HG03039 (cell line): ENCODE measurements around the gene TNFRSF18.

Source experiments
- ATAC-seq: cut with Tn5 transposase; IDR thresholded peaks from one replicate; pipeline ENCODE4 v1.9.1; 2021; ENCODE audit warnings: mild to moderate bottlenecking, moderate library complexity; ENCODE audit not compliant: unreplicated experiment

TNFRSF18 gene

GRCh38 chr1:1167398-1167821 lies 39.0 kb downstream of the TNFRSF18 start:
- ATAC-seq = no peak

- ATAC-seq = no peak
Observed at GRCh38 chr1:1166642-1167397, 39.6 kb downstream of the TNFRSF18 start.

- ATAC-seq = no peak
Observed at GRCh38 chr1:1165900-1166421, 40.4 kb downstream of the TNFRSF18 start.

- no peak for ATAC-seq
Observed at GRCh38 chr1:1165485-1165884, 40.9 kb downstream of the TNFRSF18 start.

- ATAC-seq = no peak
Observed at GRCh38 chr1:1164701-1165451, 41.5 kb downstream of the TNFRSF18 start.

- ATAC-seq = no peak
Observed at GRCh38 chr1:1164361-1164700, 42.1 kb downstream of the TNFRSF18 start.

- ATAC-seq = no peak
Observed at GRCh38 chr1:1163538-1164070, 42.8 kb downstream of the TNFRSF18 start.

- ATAC-seq = no peak
Observed at GRCh38 chr1:1162597-1163537, 43.5 kb downstream of the TNFRSF18 start.

GRCh38 chr1:1161683-1162079 lies 44.7 kb downstream of the TNFRSF18 start:
- no peak for ATAC-seq

- ATAC-seq = no peak
Observed at GRCh38 chr1:1161078-1161682, 45.2 kb downstream of the TNFRSF18 start.

GRCh38 chr1:1160281-1160930 lies 46.0 kb downstream of the TNFRSF18 start:
- ATAC-seq = no peak

GRCh38 chr1:1157914-1158710 lies 48.3 kb downstream of the TNFRSF18 start:
- no peak for ATAC-seq

GRCh38 chr1:1157426-1157913 lies 48.9 kb downstream of the TNFRSF18 start:
- ATAC-seq = no peak

GRCh38 chr1:1157033-1157365 lies 49.4 kb downstream of the TNFRSF18 start:
- ATAC-seq = no peak

GRCh38 chr1:1156140-1157032 lies 50.0 kb downstream of the TNFRSF18 start:
- ATAC-seq = no peak

- no peak for ATAC-seq
Observed at GRCh38 chr1:1155258-1155657, 51.1 kb downstream of the TNFRSF18 start.

GRCh38 chr1:1153874-1154273 lies 52.5 kb downstream of the TNFRSF18 start:
- no peak for ATAC-seq
